22Rv1 (cell line): ENCODE measurements around the gene OLFM1.

Experiments used
- H3K27ac ChIP-seq: fragments of 450-650 bp; 2 replicates; pipeline ENCODE4 v1.5.1; 2017
- CTCF ChIP-seq: fragments of 450-650 bp; IDR thresholded peaks from 2 replicates; pipeline ENCODE4 v1.5.1; 2017; ENCODE audit warnings: mild to moderate bottlenecking
- ZFX ChIP-seq: fragments of 450-650 bp; IDR thresholded peaks from 2 replicates; pipeline ENCODE4 v1.6.1; 2017; ENCODE audit warnings: antibody characterized with exemption, borderline replicate concordance

Gene OLFM1

GRCh38 chr9:135049460-135049859 lies 38.0 kb upstream of the OLFM1 start:
- no peak overlapping the region for H3K27ac ChIP-seq
- TF ChIP-seq CTCF = no peak
- no peak for TF ChIP-seq ZFX

DNA sequence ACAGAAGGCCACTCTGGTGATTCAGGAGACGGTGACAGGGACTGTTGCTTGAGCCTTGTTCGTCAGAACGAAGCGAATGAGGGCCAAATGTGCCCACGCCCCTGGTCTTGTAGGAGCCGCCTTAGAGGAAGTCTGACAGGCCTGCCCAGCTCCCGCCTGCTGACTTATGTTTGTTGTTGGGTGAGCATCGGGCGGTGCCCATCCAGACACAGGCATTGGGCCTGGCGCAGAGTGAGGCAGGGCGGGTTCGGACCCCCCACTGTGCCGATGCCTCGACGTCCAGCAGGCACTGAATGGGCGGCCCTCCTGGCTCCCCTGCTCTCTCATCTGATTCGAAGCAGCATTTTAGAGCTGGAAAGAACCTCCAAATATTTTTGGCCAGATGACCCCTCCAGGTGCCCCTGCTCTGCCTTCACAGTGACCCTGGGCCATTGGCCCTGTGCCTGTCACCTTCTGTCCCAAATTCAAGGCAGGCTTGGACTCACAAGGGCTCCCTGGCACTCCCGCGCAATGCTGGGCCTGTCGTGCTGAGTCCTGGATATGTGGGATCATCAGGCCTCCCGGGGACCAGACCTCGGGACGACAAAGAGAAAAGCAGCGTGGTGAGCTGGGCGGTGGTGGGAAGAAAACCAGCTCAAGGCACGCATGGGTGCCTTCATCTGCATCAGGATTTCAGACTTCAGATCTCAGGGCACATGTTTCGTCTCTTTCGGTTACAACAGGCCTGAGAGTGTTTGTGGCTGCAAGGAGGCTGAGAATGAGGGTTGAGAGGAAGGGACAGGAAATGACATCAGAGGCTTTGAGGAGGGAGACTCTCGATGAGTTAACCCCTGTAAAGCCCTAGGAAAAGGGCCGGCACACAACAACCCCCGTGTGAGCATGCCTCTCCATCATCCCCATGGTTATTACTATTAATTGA lies 37.1 kb upstream of the OLFM1 start:
- no peak overlapping the region for H3K27ac ChIP-seq
- TF ChIP-seq CTCF (no peak), ZFX (no peak)

DNA sequence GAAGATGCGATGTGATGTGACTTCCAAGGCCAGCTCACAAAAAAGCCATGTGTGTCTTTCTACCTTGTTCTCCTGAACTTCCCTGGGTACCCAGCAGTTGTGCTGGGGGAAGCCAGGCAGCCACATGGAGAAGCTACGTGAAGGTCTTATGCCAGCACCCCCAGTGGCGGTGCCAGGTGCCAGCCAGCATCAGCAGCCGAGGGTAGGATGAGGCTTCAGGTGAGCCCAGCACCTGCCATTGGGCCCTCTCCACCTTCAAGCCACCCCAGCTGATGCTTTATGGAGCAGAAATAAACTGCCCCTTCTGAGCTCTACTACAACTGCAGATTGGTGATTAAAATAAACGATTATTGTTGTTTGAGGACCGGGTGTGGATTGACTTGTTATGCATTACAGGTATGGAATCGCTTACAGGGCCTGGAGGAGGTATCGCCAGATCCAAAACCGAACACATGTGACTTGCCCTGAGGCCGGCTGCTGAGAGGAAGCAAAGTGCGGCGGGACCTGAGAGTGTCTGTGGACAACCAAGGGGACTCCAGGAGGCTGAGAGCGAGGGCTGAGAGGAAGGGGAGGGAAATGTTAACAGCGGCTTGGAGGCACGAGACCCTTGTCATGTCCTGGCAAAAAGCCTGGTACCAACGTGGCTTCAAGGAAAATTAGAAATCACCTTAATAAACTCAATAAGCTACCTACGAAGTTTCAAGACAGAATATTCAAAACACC lies 36.0 kb upstream of the OLFM1 start:
- no peak for TF ChIP-seq CTCF
- no peak for TF ChIP-seq ZFX
- H3K27ac ChIP-seq = no peak overlapping the region

GRCh38 chr9:135053133-135053532 lies 34.3 kb upstream of the OLFM1 start:
- no peak for TF ChIP-seq CTCF
- no peak for TF ChIP-seq ZFX
- H3K27ac ChIP-seq = no peak overlapping the region

DNA sequence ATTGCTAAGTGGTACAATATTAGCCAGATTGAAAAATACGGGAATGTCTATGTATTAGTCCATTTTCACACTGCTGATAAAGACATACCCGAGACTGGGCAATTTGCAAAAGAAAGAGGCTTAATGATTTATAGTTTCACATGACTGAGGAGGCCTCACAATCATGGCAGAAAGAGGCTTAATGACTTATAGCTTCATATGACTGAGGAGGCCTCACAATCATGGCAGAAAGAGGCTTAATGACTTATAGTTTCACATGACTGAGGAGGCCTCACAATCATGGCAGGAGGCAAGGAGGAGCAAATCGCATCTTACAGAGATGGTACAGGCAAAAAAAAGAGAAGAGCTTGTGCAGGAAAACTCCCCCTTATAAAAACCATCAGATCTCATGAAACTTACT lies 32.3 kb upstream of the OLFM1 start:
- TF ChIP-seq CTCF (no peak), ZFX (no peak)
- no peak overlapping the region for H3K27ac ChIP-seq

DNA sequence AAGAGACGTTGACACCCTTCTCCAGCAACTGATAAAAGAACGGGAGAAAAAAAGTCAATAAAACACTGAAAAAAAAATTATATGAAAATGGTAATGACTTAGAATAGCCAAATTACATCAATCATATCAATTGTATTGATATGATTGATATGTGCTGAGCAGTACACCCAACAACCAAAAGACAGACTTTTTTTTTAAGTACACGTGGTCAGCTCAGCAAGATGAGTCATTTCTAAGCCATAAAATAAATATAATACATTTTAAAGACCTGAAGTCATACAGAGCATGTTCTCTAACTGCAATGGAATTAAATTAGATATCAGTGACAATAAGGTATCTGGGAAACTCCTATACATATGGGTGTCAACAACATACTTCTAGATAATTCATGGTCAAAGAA lies 30.9 kb upstream of the OLFM1 start:
- TF ChIP-seq CTCF (no peak), ZFX (no peak)
- H3K27ac ChIP-seq = no peak overlapping the region
